ENCODE measurements around the gene SART1.
A peak's percentile ranks its signal among the peaks of the same experiment; 100 is the strongest.
"Not testable (repeated sequence)": the region's sequence is repeated elsewhere in the genome, so short reads cannot be mapped to it uniquely, and the experiment has no call there.

The SART1 gene

DNA sequence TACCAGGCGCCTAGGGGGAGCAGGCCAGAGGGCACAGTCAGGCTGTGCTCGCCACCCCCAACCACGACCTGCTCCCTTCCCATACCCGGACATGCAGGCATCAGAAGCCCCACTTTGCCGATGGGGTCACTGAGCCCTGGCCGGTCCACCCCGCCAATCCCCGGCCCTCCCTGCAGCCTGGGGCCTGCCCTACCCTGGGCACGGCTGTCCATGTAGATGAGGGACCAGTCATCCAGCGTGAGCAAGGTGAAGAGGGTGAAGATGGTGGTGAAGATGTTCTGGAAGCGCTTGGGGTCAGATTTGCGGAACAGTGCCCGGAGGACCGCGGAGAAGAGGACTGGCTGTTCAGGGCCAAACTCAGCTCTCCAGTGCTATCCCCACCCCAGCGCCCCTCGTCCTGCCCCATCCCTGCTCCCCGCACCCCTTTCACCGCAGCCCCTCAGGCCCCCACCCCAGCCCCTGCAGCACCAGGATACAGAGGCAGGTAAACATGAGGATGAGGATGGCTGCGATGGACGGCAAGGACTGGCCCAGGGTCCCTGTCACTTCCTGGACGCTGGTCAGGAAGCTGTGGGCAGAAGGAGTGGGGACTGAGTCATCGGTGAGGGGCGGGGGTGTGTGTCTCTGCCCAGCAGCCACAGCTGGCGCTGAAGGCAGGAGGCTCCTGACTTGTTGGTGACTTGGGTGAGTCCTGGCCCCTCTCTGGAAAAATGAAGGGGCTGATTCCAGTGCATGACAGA, 59.3 kb downstream of the SART1 start:
- DNase-seq, result no peak

DNA sequence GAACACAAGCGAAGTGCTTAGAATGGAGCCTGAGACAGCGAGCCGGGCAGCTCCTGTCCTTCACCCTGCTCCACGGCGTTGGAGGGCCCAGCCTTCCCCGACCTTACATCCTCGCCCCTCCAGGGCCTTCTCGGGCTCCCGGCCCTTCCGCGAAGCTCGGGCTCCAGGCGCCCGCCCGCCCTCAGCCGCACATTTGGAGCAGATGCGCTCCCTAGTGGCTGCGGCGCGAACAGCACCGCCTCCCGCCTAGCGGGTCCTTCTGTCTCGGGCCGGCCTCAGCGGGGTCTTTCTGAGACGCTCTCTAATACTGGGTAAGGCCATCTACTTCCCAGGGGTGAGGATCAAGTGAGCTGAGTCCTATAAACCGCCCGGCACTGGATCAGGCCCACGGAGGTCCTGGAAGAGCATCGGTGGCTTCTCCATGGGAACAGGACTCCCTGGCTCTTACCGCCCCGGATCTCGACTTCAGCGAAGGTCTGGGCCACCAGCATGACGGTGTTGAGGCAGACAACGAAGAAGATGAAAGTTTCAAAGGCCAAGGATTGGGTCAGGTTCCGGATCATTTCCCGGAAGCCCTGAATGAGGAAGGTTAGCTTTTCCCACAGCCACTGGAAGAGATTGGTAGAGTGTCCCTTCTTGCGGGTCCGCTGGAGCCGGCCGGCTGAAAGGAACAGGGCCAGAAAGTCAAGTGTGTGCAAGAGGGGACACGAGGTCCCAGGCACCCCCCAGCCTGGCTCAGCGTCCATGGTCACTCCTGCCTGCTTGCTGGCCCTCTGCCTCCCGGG, 61.1 kb downstream of the SART1 start:
- peak; percentile 26 for DNase-seq

- not testable (repeated sequence) for DNase-seq
Observed at GRCh38 chr11:66023186-66023440, 61.6 kb downstream of the SART1 start.

DNA sequence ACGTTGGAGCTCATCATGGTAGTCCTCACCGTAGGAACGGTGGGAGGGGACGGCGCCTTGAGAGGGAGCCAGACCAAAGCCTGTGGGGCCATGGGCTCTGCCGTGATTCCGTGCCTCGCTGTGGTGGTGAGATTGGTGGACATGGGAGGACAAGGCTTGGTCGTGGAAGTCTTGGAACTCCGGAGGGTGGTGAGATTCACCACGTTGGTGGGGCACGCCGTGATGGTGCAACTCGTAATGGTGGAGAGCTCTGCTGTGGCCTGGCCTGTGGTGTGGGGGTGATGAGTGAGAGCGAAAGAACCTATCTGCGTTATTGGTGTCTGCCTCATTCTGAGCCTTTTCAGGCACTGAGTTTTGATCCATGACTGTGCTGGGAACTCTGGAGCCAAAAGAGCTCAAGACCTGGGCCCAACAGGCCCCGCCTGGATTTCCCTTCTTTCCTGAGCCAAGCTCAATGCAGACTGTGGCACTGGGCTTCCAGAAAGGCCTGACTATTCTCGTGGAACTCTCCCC, 64.5 kb downstream of the SART1 start, which contains the start of gene CATSPER1:
TSS of gene CATSPER1 (minus strand) at position 463 of the 513 bp plus-strand sequence. CDS start at position 363, 100 bp downstream.
- DNase-seq, result no peak

Measured in DMS79 (cell line).